ENCODE data around the gene NODAL.
A peak's percentile ranks its signal among the peaks of the same experiment; 100 is the strongest.

Gene NODAL

GRCh38 chr10:70432561-70433263 is 8.8 kb downstream of the NODAL start:
- no peak for DNase-seq

- DNase-seq, result peak; percentile 6
Observed at GRCh38 chr10:70432101-70432500, 9.4 kb downstream of the NODAL start.

- no peak for DNase-seq
Observed at GRCh38 chr10:70430493-70431445, 10.7 kb downstream of the NODAL start.

- no peak for DNase-seq
Observed at GRCh38 chr10:70426823-70427222, 14.7 kb downstream of the NODAL start.

- DNase-seq, result no peak
Observed at GRCh38 chr10:70425096-70425495, 16.4 kb downstream of the NODAL start.

GRCh38 chr10:70424320-70424719 is 17.2 kb downstream of the NODAL start:
- no peak for DNase-seq

- DNase-seq, result no peak
Observed at GRCh38 chr10:70418713-70419112, 22.8 kb downstream of the NODAL start.

GRCh38 chr10:70418229-70418628 is 23.3 kb downstream of the NODAL start:
- DNase-seq, result no peak

GRCh38 chr10:70417568-70417967 is 23.9 kb downstream of the NODAL start:
- DNase-seq, result no peak

GRCh38 chr10:70412356-70412755 is 29.1 kb downstream of the NODAL start:
- no peak for DNase-seq

- DNase-seq, result no peak
Observed at GRCh38 chr10:70410608-70411007, 30.9 kb downstream of the NODAL start.

- no peak for DNase-seq
Observed at GRCh38 chr10:70409772-70410171, 31.7 kb downstream of the NODAL start.

GRCh38 chr10:70405037-70405824 is 36.2 kb downstream of the NODAL start:
- no peak for DNase-seq

GRCh38 chr10:70404787-70405036 is 36.8 kb downstream of the NODAL start:
- no peak for DNase-seq

GRCh38 chr10:70404036-70404786 is 37.3 kb downstream of the NODAL start, which contains the start of gene EIF4EBP2:
Gene EIF4EBP2, plus strand, starts transcription at chr10:70404145. Its CDS starts 257 bp downstream, at chr10:70404402.
- DNase-seq, result peak; percentile 91

- DNase-seq, result no peak
Observed at GRCh38 chr10:70403483-70404035, 37.9 kb downstream of the NODAL start.

GRCh38 chr10:70399177-70399576 is 42.3 kb downstream of the NODAL start:
- no peak for DNase-seq

GRCh38 chr10:70396140-70396539 is 45.3 kb downstream of the NODAL start:
- DNase-seq, result no peak

GRCh38 chr10:70391654-70392053 is 49.8 kb downstream of the NODAL start:
- no peak for DNase-seq
